ENCODE data around the gene DDX51. TPM values are rescaled to one million over a fixed set of nuclear protein-coding genes. Genes with fewer than 3 reads are reported as not detected.

Gene DDX51
- total and polyA plus RNA-seq, 2 of the 4 experiments (the other 2 are of a cell fraction), result 3.8 to 14.5 TPM

DNA sequence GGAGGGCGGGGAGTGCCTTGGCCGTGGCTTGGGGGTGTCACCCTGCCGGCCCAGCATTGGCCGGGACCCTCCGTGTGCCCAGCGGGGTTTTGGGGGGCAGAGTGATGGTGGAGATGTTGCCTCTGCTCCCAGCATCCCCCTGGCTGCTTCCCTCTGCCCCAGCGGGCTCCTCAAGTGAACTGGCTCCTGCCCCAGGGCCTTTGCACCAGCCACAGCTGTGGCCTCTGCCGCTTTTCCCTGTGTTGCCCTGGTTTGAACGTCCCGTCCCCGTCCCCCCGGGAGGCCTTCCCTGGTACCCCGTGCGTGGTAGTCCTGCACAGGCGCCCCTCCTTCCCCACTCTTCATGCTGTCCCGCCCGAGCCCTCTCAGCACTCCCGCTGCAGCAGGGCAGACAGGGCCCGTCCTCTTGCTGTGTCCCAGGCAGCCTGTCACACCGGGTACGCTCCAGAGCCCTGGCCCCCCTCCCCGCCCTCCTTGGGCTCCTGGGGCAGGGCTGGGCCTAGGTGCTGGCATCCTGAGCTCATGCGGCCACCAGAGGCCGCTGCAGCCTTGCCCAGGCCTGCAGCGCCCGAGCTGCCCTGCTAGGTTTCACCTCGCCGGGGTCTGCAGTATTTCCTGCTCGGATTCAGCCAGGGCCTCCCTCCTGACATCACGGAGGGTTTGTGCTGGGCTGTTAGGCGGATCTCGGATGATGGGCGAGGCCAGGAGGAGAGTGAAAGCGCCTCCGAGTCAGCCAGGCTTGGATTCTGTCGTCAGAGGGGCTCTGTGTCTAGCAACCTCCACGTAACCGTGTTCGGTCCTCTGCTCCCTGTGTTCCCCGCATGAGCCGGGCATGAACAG lies 9.6 kb upstream of the DDX51 start (continued):
- TF ChIP-seq RCOR1 (IDR thresholded peaks at IDR 0.05; ENCODE audit: insufficient replicate concordance, low read length), result no peak
- TF ChIP-seq MXI1 (IDR thresholded peaks at IDR 0.05; ENCODE audit: borderline replicate concordance, low read depth, low read length), result no peak

DNA sequence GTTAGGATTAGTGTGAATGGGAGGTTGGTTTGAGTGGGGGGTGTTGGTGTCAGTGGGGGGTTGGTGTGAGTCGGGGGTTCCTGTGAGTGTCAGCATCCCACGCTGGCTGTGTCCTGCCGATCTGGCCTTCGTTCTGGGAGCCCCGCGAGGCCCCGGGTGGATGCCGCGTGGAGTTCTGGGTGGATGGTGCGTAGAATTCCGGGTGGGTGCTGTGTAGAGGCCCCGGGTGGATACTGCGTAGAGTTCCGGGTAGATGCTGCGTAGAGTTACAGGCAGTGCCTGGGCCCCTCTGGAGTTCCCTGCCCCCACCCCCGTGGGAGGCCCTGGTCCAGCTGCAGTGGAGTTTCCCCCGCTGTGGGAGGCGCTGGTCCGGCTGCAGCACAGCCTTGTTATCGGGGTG lies 8.8 kb upstream of the DDX51 start:
- TF ChIP-seq SMC3 (IDR thresholded peaks at IDR 0.05; ENCODE audit: low read depth, low read length), result no peak
- Histone ChIP-seq H4K5ac (ENCODE audit: low read depth, low read length) (no peak overlapping the region), H3K36me3 (ENCODE audit: control insufficient read depth, insufficient read depth, low read length) (peaks cover 21% of the 10 kb centered on the region), H3K4me1 (ENCODE audit: control insufficient read depth, insufficient read depth, low read length) (no peaks in the 10 kb centered on the region), H2AFZ (replicated peaks; ENCODE audit: low read length, poor library complexity) (no peak overlapping the region), H3K9me1 (ENCODE audit: insufficient read depth, low read length) (peaks cover 15% of the 10 kb centered on the region; the same call in 1 of the 2 replicates), H3K4me2 (ENCODE audit: low read depth, low read length) (no peak overlapping the region), H2BK20ac (ENCODE audit: low read depth, low read length) (no peak overlapping the region), H3K9ac (ENCODE audit: low read depth, low read length) (no peak overlapping the region), H3K56ac (ENCODE audit: extremely low read depth, insufficient read depth, low read length) (no peak overlapping the region), H3K4me3 (ENCODE audit: insufficient read depth, low read depth, low read length) (no peak overlapping the region), H3K14ac (replicated peaks; ENCODE audit: low read depth, low read length) (no peak overlapping the region), H3K79me1 (ENCODE audit: low read depth in 1 of 2, low read length in 2 of 2) (peaks cover 0 to 3% of the 10 kb centered on the region in 2 experiments; a peak in 1 of 4 replicates), H3K23ac (ENCODE audit: low read depth, low read length) (no peak overlapping the region), H2BK120ac (ENCODE audit: low read depth, low read length) (no peak overlapping the region), H3K27ac (ENCODE audit: insufficient read depth, low read length) (no peak overlapping the region), H3K9me3 (ENCODE audit: control insufficient read depth, insufficient read depth, low read length) (no peaks in the 10 kb centered on the region), H3K27me3 (ENCODE audit: control insufficient read depth, insufficient read depth, low read length) (no peaks in the 10 kb centered on the region), H2AK5ac (ENCODE audit: low read depth, low read length) (no peak overlapping the region), H4K8ac (ENCODE audit: low read depth in 2 of 2, low read length in 2 of 2) (no peak overlapping the region), H3K18ac (ENCODE audit: low read depth, low read length) (no peak overlapping the region), H2BK15ac (ENCODE audit: low read depth, low read length) (no peak overlapping the region), H4K91ac (ENCODE audit: insufficient read depth, low read depth, low read length) (no peak overlapping the region), H4K20me1 (ENCODE audit: insufficient read depth, low read length) (peaks cover 18% of the 10 kb centered on the region), H2AK9ac (replicated peaks; ENCODE audit: low read depth, low read length, poor library complexity) (no peak overlapping the region), H3K4ac (ENCODE audit: low read depth, low read length) (no peak overlapping the region), H2BK5ac (ENCODE audit: low read depth, low read length, poor library complexity, severe bottlenecking) (no peak overlapping the region)
- dilution Hi-C loops (cut with HindIII; ENCODE audit: low sequenced_read_pairs, unreplicated experiment) (no loop called here), intact Hi-C loops (cut with micrococcal nuclease) (loop anchor here (5.0 kb wide), 1 partner anchor 464 kb away; the partner anchor contains the start of gene P2RX2), in situ Hi-C loops (cut with MboI; ENCODE audit: low sequenced_read_pairs) (loop anchor here (5.0 kb wide), 1 partner anchor 264 kb away; no protein-coding TSS in a partner anchor)
- ChIA-PET CTCF (interaction anchor here (1.3 kb wide), 1 partner anchor 10 kb away, joined by 5 read pairs; no protein-coding TSS in a partner anchor), POLR2A (ENCODE audit: unreplicated experiment) (no interaction called here)
- ATAC-seq (ENCODE audit: low read depth) (no peak), DNase-seq (no peak)
- no TSS peak for BruUV-seq (replicated peaks)
- 100% methylated on average over 2 of the region's 20 CpGs; no CpG with 5 or more reads in 1 of the 2 experiments for WGBS, 2 experiments (ENCODE audit: extremely low coverage in 2 of 2, insufficient read length in 1 of 2)
